HG03108 (cell line): ENCODE results near the gene SUCLA2.
"Not testable (repeated sequence)": the region's sequence is repeated elsewhere in the genome, so short reads cannot be mapped to it uniquely, and the experiment has no call there.

ENCODE experiments used
- ATAC-seq: cut with Tn5 transposase; IDR thresholded peaks from one replicate; pipeline ENCODE4 v1.9.1; 2021; ENCODE audit warnings: moderate library complexity; ENCODE audit not compliant: unreplicated experiment

SUCLA2 gene

GRCh38 chr13:47997384-47997783, 3.7 kb downstream of the SUCLA2 start:
- ATAC-seq = no peak

- ATAC-seq = no peak
These were observed 9.2 kb downstream of the SUCLA2 start for GRCh38 chr13:47991859-47992258.

GRCh38 chr13:47990920-47991466, 10.1 kb downstream of the SUCLA2 start:
- ATAC-seq = no peak

GRCh38 chr13:47990427-47990826, 10.6 kb downstream of the SUCLA2 start:
- ATAC-seq = no peak

GRCh38 chr13:47983070-47983469, 18.0 kb downstream of the SUCLA2 start:
- no peak for ATAC-seq

GRCh38 chr13:47976325-47976724, 24.7 kb downstream of the SUCLA2 start:
- no peak for ATAC-seq

GRCh38 chr13:47964863-47965262, 36.2 kb downstream of the SUCLA2 start:
- ATAC-seq = no peak

GRCh38 chr13:47962237-47962636, 38.8 kb downstream of the SUCLA2 start:
- ATAC-seq = no peak

GRCh38 chr13:47959468-47960247, 41.4 kb downstream of the SUCLA2 start:
- ATAC-seq = no peak

GRCh38 chr13:47957073-47957472, 44.0 kb downstream of the SUCLA2 start:
- no peak for ATAC-seq

GRCh38 chr13:47955836-47956235, 45.2 kb downstream of the SUCLA2 start:
- ATAC-seq = no peak

GRCh38 chr13:47949799-47950198, 51.3 kb downstream of the SUCLA2 start:
- no peak for ATAC-seq

GRCh38 chr13:47945738-47946137, 55.3 kb downstream of the SUCLA2 start:
- ATAC-seq = no peak

GRCh38 chr13:47945146-47945545, 55.9 kb downstream of the SUCLA2 start:
- not testable (repeated sequence) for ATAC-seq

- ATAC-seq = no peak
These were observed 66.7 kb downstream of the SUCLA2 start for GRCh38 chr13:47934371-47934770.

- no peak for ATAC-seq
These were observed 67.8 kb downstream of the SUCLA2 start for GRCh38 chr13:47932950-47933923.

GRCh38 chr13:47930649-47931165, 70.4 kb downstream of the SUCLA2 start:
- ATAC-seq = no peak

GRCh38 chr13:47929156-47929555, 71.9 kb downstream of the SUCLA2 start:
- no peak for ATAC-seq

GRCh38 chr13:47917022-47917574, 84.0 kb downstream of the SUCLA2 start:
- ATAC-seq = no peak

- ATAC-seq = no peak
These were observed 92.7 kb downstream of the SUCLA2 start for GRCh38 chr13:47908197-47908902.
